ENCODE data around the gene IGLL5.
"Not testable (repeated sequence)": the region's sequence is repeated elsewhere in the genome, so short reads cannot be mapped to it uniquely, and the experiment has no call there.

- TF ChIP-seq CTCF, EZH2phosphoT487 (IDR thresholded peaks at IDR 0.05; ENCODE audit: low read length): not testable (repeated sequence)
Measured at GRCh38 chr22:22899342-22900080, 11.9 kb downstream of the IGLL5 start.
